GM12865 (cell line): ENCODE data around the gene PLAC1.

Experiments
- DNase-seq: peaks from one replicate; pipeline ENCODE4 v3.0.0; 2010; ENCODE audit warnings: low read depth
- H3K4me3 ChIP-seq: 2 replicates; pipeline ENCODE4 v1.5.1; 2011; ENCODE audit warnings: mild to moderate bottlenecking, low read depth, low read length, control low read depth
- CTCF ChIP-seq: IDR thresholded peaks from 2 replicates; pipeline ENCODE4 v1.5.1; 2011; ENCODE audit warnings: low read length, control low read depth, low read depth, inconsistent platforms; ENCODE audit not compliant: insufficient read depth; ENCODE audit errors: missing control alignments

PLAC1 gene

GRCh38 chrX:134659761-134660160 is 1.5 kb upstream of the PLAC1 start:
- no peak for TF ChIP-seq CTCF
- DNase-seq, result no peak
- H3K4me3 ChIP-seq, result no peak overlapping the region

GRCh38 chrX:134658760-134659023 is 421 bp upstream of the PLAC1 start:
- no peak for TF ChIP-seq CTCF
- no peak for DNase-seq
- H3K4me3 ChIP-seq, result no peak overlapping the region

GRCh38 chrX:134654398-134655012 is 3.8 kb downstream of the PLAC1 start:
- peak; percentile 42 for DNase-seq
- TF ChIP-seq CTCF, result no peak
- no peak overlapping the region for H3K4me3 ChIP-seq

GRCh38 chrX:134653835-134654234 is 4.4 kb downstream of the PLAC1 start:
- DNase-seq, result no peak
- no peak overlapping the region for H3K4me3 ChIP-seq
- no peak for TF ChIP-seq CTCF

- no peak for DNase-seq
- no peak for TF ChIP-seq CTCF
- no peak overlapping the region for H3K4me3 ChIP-seq
Observed at GRCh38 chrX:134650701-134651100, 7.6 kb downstream of the PLAC1 start.

- DNase-seq, result no peak
- TF ChIP-seq CTCF, result no peak
- H3K4me3 ChIP-seq, result no peak overlapping the region
Observed at GRCh38 chrX:134649770-134650169, 8.5 kb downstream of the PLAC1 start.

- H3K4me3 ChIP-seq, result no peak overlapping the region
- DNase-seq, result no peak
- no peak for TF ChIP-seq CTCF
Observed at GRCh38 chrX:134647477-134647877, 10.8 kb downstream of the PLAC1 start.
